ENCODE results near the gene MBNL2. TPM values are rescaled to one million over a fixed set of nuclear protein-coding genes. Genes with fewer than 3 reads are reported as not detected.

The MBNL2 gene
- total and polyA plus RNA-seq, 10 of the 15 experiments (the other 5 are each of a cell fraction or from before 2014, with no cell fraction given), result 1.6 to 9.7 (median 6.7) TPM

- TF ChIP-seq, protein P1, sequence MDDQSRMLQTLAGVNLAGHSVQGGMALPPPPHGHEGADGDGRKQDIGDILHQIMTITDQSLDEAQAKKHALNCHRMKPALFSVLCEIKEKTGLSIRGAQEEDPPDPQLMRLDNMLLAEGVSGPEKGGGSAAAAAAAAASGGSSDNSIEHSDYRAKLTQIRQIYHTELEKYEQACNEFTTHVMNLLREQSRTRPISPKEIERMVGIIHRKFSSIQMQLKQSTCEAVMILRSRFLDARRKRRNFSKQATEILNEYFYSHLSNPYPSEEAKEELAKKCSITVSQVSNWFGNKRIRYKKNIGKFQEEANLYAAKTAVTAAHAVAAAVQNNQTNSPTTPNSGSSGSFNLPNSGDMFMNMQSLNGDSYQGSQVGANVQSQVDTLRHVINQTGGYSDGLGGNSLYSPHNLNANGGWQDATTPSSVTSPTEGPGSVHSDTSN (IDR thresholded peaks at IDR 0.05; ENCODE audit: insufficient replicate concordance, low read depth, low read length), result no peak
- TF ChIP-seq RFX5 (IDR thresholded peaks at IDR 0.05; ENCODE audit: low read depth, low read length) (no peak), JUNB (IDR thresholded peaks at IDR 0.05) (no peak), ZNF592 (IDR thresholded peaks at IDR 0.05) (no peak), TARDBP (IDR thresholded peaks at IDR 0.05; ENCODE audit: borderline replicate concordance) (no peak), PRDM15 (CRISPR knock-in tag; IDR thresholded peaks at IDR 0.05) (no peak), SUPT20H (IDR thresholded peaks at IDR 0.05; ENCODE audit: borderline replicate concordance, control insufficient read depth, low read depth, low read length) (no peak)
Measured at GRCh38 chr13:97295283-97296182, 73.4 kb downstream of the MBNL2 start (continued).

Measured in GM12878 (cell line).